GM10266 (cell line): Measurements from ENCODE around the gene RIOK1.

Experiments used
- DNase-seq: peaks from one replicate; pipeline ENCODE4 v3.0.0; 2012; ENCODE audit errors: extremely low spot score
- TF ChIP-seq, protein P1 (sequence below): IDR thresholded peaks from 2 replicates; pipeline ENCODE4 v1.5.1; 2012; ENCODE audit warnings: mild to moderate bottlenecking, low read depth; ENCODE audit not compliant: control insufficient read depth, insufficient read depth; ENCODE audit errors: missing control alignments

Gene RIOK1

DNA sequence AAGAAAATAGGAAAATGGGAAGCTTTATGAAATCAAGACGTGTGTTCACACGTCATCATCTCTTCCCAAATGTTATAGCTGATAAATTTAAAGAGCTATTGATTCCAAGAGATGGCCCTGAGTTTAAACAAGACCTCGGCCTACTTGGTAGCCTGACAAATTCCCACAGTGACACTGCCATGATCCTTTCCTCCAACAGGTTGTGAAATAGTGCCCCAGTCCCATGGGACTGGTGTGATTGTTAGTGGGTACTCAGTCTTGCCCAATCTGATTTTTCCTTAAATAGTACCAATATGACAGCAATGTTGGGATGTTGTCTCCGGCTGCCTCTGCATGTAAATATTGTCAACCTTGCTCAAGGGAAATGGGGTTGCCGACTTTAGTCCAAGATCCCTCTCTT, 34.5 kb downstream of the RIOK1 start:
- TF ChIP-seq, protein P1, sequence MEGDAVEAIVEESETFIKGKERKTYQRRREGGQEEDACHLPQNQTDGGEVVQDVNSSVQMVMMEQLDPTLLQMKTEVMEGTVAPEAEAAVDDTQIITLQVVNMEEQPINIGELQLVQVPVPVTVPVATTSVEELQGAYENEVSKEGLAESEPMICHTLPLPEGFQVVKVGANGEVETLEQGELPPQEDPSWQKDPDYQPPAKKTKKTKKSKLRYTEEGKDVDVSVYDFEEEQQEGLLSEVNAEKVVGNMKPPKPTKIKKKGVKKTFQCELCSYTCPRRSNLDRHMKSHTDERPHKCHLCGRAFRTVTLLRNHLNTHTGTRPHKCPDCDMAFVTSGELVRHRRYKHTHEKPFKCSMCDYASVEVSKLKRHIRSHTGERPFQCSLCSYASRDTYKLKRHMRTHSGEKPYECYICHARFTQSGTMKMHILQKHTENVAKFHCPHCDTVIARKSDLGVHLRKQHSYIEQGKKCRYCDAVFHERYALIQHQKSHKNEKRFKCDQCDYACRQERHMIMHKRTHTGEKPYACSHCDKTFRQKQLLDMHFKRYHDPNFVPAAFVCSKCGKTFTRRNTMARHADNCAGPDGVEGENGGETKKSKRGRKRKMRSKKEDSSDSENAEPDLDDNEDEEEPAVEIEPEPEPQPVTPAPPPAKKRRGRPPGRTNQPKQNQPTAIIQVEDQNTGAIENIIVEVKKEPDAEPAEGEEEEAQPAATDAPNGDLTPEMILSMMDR, result no peak
- DNase-seq, result no peak

DNA sequence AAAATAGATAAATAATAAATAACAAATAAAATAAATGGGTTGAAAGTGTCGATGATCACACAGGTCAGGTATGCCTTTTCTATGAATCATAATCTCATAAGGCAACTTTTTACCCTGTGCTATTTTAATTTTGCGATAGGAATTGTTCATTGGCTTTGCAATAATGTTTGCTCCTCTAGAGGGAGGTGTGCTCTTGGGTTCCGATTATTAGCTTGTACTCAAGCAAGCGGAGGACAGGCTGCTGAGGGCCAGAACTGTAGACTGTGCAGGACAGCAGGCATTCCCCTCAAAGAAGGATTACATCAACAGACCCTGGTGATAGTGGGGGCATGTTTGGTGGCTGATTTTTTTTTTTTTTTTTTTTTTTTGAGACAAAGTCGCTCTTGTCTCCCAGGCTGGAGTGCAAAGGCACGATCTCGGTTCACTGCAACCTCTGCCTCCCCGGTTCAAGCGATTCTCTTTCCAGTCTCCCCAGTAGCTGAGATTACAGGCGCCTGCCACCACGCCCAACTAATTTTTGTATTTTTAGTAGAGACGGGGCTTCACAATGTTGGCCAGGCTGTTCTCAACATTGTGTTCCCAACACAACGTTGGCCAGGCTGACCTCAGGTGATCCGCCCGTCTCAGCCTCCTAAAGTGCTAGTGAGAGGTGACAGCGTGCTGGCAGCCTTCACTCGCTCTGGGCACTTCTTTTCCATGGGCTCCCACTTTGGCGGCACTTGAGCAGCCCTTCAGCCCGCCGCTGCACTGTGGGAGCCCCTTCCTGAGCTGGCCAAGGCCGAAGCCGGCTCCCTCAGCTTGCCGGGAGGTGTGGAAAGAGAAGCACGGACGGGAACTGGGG, 35.6 kb downstream of the RIOK1 start:
- TF ChIP-seq, protein P1, result no peak
- DNase-seq, result no peak

DNA sequence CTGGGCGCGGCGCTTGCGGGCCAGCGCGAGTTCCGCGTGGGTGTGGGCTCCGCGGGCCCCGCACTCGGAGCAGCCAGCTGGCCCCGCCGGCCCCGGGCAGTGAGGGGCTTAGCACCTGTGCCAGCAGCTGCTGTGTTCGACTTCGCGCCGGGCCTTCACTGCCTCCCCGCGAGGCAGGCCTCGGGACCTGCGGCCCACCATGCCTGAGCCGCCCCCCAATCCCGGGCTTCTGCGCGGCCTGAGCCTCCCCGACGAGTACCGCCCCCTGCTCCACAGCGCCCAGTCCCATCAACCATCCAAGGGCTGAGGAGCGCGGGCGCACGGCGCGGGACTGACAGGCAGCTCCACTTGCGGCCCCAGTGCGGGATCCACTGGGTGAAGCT, 36.2 kb downstream of the RIOK1 start:
- TF ChIP-seq, protein P1, result no peak
- DNase-seq, result no peak

DNA sequence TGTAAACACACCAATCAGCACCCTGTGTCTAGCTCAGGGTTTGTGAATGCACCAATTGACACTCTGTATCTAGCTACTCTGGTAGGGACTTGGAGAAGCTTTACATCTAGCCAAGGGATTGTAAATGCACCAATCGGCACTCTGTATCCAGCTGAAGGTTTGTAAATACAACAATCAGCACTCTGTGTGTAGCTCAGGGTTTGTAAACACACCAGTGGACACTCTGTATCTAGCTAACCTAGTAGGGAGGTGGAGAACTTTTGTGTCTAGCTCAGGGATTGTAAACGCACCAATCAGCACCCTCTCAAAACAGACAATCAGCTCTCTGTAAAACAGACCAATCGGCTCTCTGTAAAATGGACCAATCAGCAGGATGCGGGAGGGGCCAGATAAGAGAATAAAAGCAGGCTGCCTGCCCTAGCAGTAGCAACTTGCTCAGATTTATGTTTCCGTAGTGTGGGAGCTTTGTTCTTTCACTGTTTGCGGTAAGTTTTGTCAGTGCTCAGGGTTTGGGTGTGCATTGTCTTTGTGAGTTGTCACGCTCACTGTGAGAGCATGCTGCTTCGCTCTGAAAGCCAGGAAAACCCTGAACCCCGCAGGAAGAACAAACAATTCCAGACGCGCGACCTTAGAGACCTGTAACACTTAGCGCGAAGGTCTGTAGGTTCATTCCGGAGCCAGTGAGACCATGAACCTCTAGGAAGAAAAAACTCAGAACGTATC, 37.0 kb downstream of the RIOK1 start:
- no peak for DNase-seq
- TF ChIP-seq, protein P1, result no peak

DNA sequence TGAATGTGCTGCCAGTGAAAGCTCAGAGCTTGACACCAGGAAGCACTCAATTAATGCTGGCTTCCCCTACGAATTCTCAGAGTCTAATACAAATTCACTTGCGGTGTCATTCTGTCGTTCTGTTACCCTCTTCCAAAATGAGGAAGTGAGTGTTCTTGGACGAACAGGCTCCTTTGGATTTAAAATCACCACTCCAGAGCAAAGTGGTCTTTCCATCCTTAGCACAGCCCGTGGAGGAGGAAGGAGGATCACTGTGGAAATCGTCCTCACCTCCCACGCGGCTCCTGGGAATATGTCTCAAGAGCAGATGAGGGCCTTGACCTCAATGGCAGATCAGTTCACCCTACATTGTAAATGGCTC, 41.7 kb downstream of the RIOK1 start:
- DNase-seq, result no peak
- TF ChIP-seq, protein P1, result no peak

DNA sequence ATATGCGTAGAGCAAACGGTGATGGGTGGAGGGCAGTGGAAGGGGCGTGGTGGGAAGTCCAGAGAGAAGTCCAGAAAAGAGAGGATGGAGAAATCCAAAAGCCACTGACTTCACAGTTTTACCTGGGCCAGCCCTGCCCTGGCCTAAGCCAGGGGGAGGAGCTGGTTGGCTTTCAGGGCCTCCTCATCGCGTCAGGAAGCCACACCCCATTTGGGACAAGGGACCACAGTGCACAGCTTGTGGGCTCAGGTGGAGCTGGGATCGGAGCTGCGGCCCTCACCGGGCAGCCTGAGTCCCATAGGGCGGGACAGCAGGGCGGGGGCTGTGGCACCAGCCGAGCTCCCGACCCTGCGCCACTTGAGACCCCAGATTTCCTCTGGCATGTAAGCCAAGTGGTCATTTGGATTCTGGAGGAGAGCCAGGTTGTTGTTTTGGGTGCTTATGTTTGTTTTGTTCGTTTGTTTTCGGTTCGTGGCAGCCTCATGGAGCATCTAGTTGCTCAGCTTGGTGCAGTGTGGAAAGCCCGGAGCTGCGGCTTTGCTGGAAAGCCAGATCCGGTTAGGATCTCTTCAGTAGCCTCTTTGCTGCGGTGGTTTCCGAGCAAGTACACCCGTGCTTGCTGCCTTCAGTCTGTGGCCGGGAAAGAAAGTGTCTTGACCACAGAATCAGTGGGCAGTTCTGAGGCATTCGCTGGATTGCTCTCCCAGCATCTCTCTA, 42.2 kb downstream of the RIOK1 start:
- TF ChIP-seq, protein P1, result no peak
- no peak for DNase-seq
